Measurements from ENCODE around the gene CENPC. TPM values are rescaled to one million over a fixed set of nuclear protein-coding genes. Genes with fewer than 3 reads are reported as not detected.
A peak's percentile ranks its signal among the peaks of the same experiment; 100 is the strongest.

CENPC gene
- total RNA-seq, 1 donor from 2014 or later = 24.3 TPM

DNA sequence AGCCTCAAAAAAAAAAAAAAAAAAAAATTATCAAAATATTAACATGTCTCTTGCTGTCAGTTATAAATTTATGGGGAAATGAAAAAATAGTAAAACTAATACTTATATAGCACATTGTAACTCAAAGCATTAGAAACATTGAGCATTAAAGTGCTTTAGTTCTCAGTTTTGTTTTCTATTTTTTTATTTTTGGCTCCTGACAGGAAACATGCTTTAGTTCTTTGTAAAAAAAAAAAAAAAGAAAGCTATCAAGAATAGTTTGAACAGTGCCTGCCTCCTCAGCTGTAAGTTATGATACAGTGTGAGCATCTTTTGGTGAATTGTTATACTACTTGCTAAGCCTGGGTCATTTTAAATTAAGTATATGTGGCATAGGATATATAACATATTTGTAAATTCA is 5.1 kb upstream of the CENPC start:
- H3K27me3 Mint-ChIP-seq = no peaks in the 10 kb centered on the region
- TF ChIP-seq, protein P1, sequence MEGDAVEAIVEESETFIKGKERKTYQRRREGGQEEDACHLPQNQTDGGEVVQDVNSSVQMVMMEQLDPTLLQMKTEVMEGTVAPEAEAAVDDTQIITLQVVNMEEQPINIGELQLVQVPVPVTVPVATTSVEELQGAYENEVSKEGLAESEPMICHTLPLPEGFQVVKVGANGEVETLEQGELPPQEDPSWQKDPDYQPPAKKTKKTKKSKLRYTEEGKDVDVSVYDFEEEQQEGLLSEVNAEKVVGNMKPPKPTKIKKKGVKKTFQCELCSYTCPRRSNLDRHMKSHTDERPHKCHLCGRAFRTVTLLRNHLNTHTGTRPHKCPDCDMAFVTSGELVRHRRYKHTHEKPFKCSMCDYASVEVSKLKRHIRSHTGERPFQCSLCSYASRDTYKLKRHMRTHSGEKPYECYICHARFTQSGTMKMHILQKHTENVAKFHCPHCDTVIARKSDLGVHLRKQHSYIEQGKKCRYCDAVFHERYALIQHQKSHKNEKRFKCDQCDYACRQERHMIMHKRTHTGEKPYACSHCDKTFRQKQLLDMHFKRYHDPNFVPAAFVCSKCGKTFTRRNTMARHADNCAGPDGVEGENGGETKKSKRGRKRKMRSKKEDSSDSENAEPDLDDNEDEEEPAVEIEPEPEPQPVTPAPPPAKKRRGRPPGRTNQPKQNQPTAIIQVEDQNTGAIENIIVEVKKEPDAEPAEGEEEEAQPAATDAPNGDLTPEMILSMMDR (conservative IDR thresholded peaks at IDR 0.05) = no peak
- no peaks in the 10 kb centered on the region for H3K4me1 Mint-ChIP-seq (ENCODE audit: unreplicated experiment)
- H3K27ac Mint-ChIP-seq = no peak overlapping the region
- DNase-seq (ENCODE audit: extremely low spot score, unreplicated experiment) = no peak
- H3K36me3 Mint-ChIP-seq = no peaks in the 10 kb centered on the region
- no peak overlapping the region for H3K4me3 Mint-ChIP-seq
- no peaks in the 10 kb centered on the region for H3K9me3 Mint-ChIP-seq

DNA sequence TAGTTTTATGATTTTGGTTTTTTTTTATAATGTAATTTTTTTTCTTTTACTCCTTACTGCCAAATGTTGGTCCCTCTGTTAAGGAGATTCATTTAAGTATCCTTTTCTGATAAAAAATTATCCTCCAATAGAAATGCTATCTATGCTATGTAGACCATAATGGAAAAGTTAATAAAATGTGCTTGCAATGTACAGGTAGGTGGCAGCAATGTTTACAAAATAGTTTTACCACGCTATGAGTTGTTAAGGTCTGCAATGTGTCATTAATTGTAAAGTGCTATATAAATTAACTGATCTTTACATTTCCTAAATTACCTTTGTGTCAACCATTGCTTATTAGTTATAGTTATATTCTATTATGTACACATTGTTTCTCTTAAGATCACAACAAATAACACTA is 3.8 kb upstream of the CENPC start:
- H3K4me3 Mint-ChIP-seq = no peak overlapping the region
- H3K9me3 Mint-ChIP-seq = no peaks in the 10 kb centered on the region
- no peak overlapping the region for H3K27ac Mint-ChIP-seq
- no peak for DNase-seq (ENCODE audit: extremely low spot score, unreplicated experiment)
- H3K27me3 Mint-ChIP-seq = no peaks in the 10 kb centered on the region
- no peaks in the 10 kb centered on the region for H3K36me3 Mint-ChIP-seq
- TF ChIP-seq, protein P1 (conservative IDR thresholded peaks at IDR 0.05) = peak; percentile 59
- no peaks in the 10 kb centered on the region for H3K4me1 Mint-ChIP-seq (ENCODE audit: unreplicated experiment)

DNA sequence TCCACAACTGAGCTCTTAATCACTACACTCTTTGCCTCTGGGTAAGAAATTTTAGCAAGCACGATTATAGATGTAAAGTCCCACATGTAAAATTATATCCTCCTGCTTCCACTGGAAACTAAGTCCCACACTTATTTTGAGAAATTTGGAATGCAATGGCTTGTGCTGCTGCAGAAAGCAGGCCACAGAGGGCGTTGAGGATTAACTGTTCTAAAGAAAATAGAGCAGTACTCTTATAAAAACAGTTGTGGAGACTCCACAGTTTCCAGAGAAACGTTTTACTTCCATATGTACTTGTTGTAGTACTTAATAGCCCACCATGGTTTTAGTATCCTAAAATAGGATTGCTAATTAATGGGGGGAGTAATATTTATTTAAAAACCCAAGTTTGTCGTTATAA is 1.7 kb upstream of the CENPC start:
- H3K4me3 Mint-ChIP-seq = peak overlapping the region; percentile 30
- no peaks in the 10 kb centered on the region for H3K9me3 Mint-ChIP-seq
- H3K27me3 Mint-ChIP-seq = no peaks in the 10 kb centered on the region
- peaks cover 12% of the 10 kb centered on the region for H3K4me1 Mint-ChIP-seq (ENCODE audit: unreplicated experiment)
- peaks cover 5% of the 10 kb centered on the region for H3K36me3 Mint-ChIP-seq
- H3K27ac Mint-ChIP-seq = no peak overlapping the region
- DNase-seq (ENCODE audit: extremely low spot score, unreplicated experiment) = no peak
- TF ChIP-seq, protein P1 (conservative IDR thresholded peaks at IDR 0.05) = no peak

DNA sequence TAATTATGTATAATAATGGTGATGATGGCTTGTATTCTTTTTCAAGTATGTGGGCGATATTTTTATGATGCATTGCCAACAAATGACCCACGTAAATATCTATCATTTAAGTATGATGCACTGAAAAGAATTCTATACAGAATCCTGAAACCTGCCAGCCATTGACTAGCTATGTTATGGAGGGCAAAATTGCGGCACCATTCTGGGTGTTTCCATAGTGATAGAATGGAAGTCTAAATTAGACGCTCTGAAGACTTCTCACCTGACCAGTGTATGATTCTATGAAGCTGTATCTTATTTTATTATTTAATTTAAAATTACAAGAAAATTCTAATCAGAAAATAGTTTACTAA is 677 bp upstream of the CENPC start:
- DNase-seq (ENCODE audit: extremely low spot score, unreplicated experiment) = no peak
- H3K4me1 Mint-ChIP-seq (ENCODE audit: unreplicated experiment) = peaks cover 12% of the 10 kb centered on the region
- peak overlapping the region; percentile 99 for H3K4me3 Mint-ChIP-seq
- no peaks in the 10 kb centered on the region for H3K9me3 Mint-ChIP-seq
- H3K27me3 Mint-ChIP-seq = no peaks in the 10 kb centered on the region
- H3K36me3 Mint-ChIP-seq = peaks cover 12% of the 10 kb centered on the region
- TF ChIP-seq, protein P1 (conservative IDR thresholded peaks at IDR 0.05) = no peak
- no peak overlapping the region for H3K27ac Mint-ChIP-seq

DNA sequence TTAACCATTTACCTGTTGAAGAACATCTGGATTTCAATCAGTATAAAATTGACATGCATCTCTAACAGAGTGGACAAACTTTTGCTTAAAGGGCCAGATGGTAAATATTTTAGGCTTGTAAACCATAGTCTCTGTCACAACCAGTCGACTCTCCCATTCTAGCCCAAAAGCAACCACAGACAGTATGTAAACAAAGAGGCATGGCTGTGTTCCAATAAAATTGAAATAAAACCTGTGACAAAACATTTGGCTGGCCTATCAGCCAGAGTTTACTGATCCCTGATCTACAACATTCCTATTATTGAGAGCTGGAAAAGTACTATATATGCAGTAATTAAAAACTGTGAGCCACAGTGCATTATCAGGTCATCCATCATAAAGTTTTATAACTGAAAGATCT is 3.2 kb downstream of the CENPC start:
- no peak overlapping the region for H3K4me3 Mint-ChIP-seq

More for the DNA sequence above, 3.2 kb downstream of the CENPC start:
- peaks cover 12% of the 10 kb centered on the region for H3K4me1 Mint-ChIP-seq (ENCODE audit: unreplicated experiment)
- no peak overlapping the region for H3K27ac Mint-ChIP-seq
- TF ChIP-seq, protein P1 (conservative IDR thresholded peaks at IDR 0.05) = no peak
- H3K9me3 Mint-ChIP-seq = no peaks in the 10 kb centered on the region
- peaks cover 26% of the 10 kb centered on the region for H3K36me3 Mint-ChIP-seq
- H3K27me3 Mint-ChIP-seq = no peaks in the 10 kb centered on the region
- no peak for DNase-seq (ENCODE audit: extremely low spot score, unreplicated experiment)
